A549 treated with CpdA at 1 μM for 4 hours (cell line): ENCODE results near the gene DAB2IP. TPM values are rescaled to one million over a fixed set of nuclear protein-coding genes. Genes with fewer than 3 reads are reported as not detected.

Experiments
- total RNA-seq: library from RNA; stranded (reverse); fragments of 200-300 nt; extraction: Qiagen RNA extraction; gene quantifications from 5 replicates; pipeline ENCODE4 v1.2.3, GENCODE V29; 2022; ENCODE audit warnings: low read depth

The DAB2IP gene
- total RNA-seq, result 11.5 to 14.9 TPM (median 13.5 TPM) in 5 replicates

GRCh38 chr9:121651295-121652020, at the start of gene DAB2IP:
TSS of gene DAB2IP (plus strand) at chr9:121651634. CDS start at chr9:121651776, 142 bp downstream.

Other genes starting within 250 kb of the DAB2IP start
- not detected in 5 replicates for gene GGTA1, start 151.8 kb upstream of the DAB2IP start, total RNA-seq